ENCODE measurements around the gene LTBP3. TPM values are rescaled to one million over a fixed set of nuclear protein-coding genes. Genes with fewer than 3 reads are reported as not detected.

LTBP3 gene
- total and polyA plus RNA-seq, 2 donors from 2014 or later, result 61.6 to 165 TPM

DNA sequence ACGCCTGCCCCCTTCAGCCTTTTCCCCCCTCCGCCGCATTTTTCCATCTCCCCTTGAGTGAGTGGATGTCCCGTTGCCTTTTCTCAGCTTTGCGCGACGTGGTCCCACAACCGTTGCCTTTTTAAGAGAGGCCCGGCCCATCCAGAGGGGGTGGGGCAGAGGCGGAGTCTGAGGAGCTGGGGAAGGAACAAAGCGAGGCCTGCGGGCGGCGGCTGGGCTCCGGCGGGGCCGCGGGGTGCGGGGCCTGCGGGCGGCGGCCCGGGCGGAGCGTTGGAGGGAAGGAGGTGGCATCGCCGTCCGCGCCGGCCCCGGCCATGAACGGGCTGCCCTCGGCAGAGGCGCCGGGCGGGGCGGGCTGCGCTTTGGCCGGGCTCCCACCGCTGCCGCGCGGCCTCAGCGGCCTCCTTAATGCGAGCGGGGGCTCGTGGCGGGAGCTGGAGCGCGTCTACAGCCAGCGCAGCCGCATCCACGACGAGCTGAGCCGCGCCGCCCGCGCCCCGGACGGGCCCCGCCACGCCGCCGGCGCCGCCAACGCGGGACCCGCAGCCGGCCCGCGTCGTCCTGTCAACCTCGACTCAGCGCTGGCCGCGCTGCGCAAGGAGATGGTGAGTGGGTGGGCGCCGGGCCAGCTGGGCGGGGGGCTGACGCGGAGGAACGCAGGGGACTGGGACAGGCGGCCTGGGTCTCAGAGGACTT is 14.3 kb upstream of the LTBP3 start, which contains the start of gene FAM89B:
TSS of gene FAM89B (plus strand) at position 183 of the 696 bp plus-strand sequence. CDS start at position 315, 132 bp downstream.
- Histone ChIP-seq H3K4me1 (ENCODE audit: control insufficient read depth in 2 of 3, insufficient read depth in 2 of 3, low read depth in 1 of 3, low read length in 3 of 3) (peaks cover 3 to 50% (median 32%) of the 10 kb centered on the region in 3 donors), H3K4me3 (ENCODE audit: low read length in 3 of 3) (peak within 1 kb of the TSS; percentile 58 to 90 (median 76)), H3K9me3 (ENCODE audit: control insufficient read depth in 2 of 3, insufficient read depth in 1 of 3, low read length in 3 of 3) (no peaks in the 10 kb centered on the region), H3K27ac (ENCODE audit: low read depth in 2 of 2, low read length in 2 of 2) (peak within 1 kb of the TSS; percentile 32 to 77), H3K36me3 (ENCODE audit: control insufficient read depth in 2 of 3, insufficient read depth in 3 of 3, low read length in 3 of 3) (peaks cover 0 to 2% (median 2%) of the 10 kb centered on the region in 3 donors), H3K9ac (ENCODE audit: low read length in 3 of 3) (peak within 1 kb of the TSS in 2 of 3 donors; percentile 65 to 94), H3K27me3 (ENCODE audit: control insufficient read depth, insufficient read depth, low read length) (no peaks in the 10 kb centered on the region)
- intact Hi-C loops (cut with DNase I), result no loop called here
- DNase-seq, result peak; percentile 94 to 97 (median 95)
- TF ChIP-seq, protein P1, sequence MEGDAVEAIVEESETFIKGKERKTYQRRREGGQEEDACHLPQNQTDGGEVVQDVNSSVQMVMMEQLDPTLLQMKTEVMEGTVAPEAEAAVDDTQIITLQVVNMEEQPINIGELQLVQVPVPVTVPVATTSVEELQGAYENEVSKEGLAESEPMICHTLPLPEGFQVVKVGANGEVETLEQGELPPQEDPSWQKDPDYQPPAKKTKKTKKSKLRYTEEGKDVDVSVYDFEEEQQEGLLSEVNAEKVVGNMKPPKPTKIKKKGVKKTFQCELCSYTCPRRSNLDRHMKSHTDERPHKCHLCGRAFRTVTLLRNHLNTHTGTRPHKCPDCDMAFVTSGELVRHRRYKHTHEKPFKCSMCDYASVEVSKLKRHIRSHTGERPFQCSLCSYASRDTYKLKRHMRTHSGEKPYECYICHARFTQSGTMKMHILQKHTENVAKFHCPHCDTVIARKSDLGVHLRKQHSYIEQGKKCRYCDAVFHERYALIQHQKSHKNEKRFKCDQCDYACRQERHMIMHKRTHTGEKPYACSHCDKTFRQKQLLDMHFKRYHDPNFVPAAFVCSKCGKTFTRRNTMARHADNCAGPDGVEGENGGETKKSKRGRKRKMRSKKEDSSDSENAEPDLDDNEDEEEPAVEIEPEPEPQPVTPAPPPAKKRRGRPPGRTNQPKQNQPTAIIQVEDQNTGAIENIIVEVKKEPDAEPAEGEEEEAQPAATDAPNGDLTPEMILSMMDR (IDR thresholded peaks at IDR 0.05; ENCODE audit: borderline replicate concordance, extremely low read depth, insufficient read depth), result no peak
- no peak for FAIRE-seq

- Histone ChIP-seq H3K27me3 (ENCODE audit: control insufficient read depth, insufficient read depth, low read length) (no peaks in the 10 kb centered on the region), H3K9ac (ENCODE audit: low read length in 3 of 3) (no peak overlapping the region), H3K36me3 (ENCODE audit: control insufficient read depth in 2 of 3, insufficient read depth in 3 of 3, low read length in 3 of 3) (peaks cover 0 to 2% (median 2%) of the 10 kb centered on the region in 3 donors), H3K4me3 (ENCODE audit: low read length in 3 of 3) (peak overlapping the region; percentile 36 to 47 (median 41)), H3K27ac (ENCODE audit: low read depth in 2 of 2, low read length in 2 of 2) (peak overlapping the region in 1 of 2 donors; percentile 77), H3K9me3 (ENCODE audit: control insufficient read depth in 2 of 3, insufficient read depth in 1 of 3, low read length in 3 of 3) (no peaks in the 10 kb centered on the region), H3K4me1 (ENCODE audit: control insufficient read depth in 2 of 3, insufficient read depth in 2 of 3, low read depth in 1 of 3, low read length in 3 of 3) (peaks cover 3 to 45% (median 32%) of the 10 kb centered on the region in 3 donors)
- intact Hi-C loops (cut with DNase I), result no loop called here
- TF ChIP-seq, protein P1 (IDR thresholded peaks at IDR 0.05; ENCODE audit: borderline replicate concordance, extremely low read depth, insufficient read depth), result peak; percentile 20
- DNase-seq, result peak in 2 of 5 donors; percentile 66 to 81
- no peak for FAIRE-seq
Observed at GRCh38 chr11:65571940-65572339, 13.8 kb upstream of the LTBP3 start.

DNA sequence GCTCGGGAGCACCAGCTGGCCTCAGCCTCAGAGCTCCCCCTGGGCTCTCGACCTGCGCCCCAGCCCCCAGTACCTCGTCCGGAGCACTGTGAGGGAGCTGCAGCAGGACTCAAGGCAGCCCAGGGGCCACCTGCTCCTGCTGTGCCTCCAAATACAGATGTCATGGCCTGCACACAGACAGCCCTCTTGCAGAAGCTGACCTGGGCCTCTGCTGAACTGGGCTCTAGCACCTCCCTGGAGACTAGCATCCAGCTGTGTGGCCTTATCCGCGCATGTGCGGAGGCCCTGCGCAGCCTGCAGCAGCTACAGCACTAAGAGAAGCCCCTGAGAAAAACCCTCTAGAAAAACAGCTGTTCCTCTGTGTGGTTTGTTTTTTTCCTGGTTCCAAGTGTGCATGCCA is 13.3 kb upstream of the LTBP3 start:
- TF ChIP-seq, protein P1 (IDR thresholded peaks at IDR 0.05; ENCODE audit: borderline replicate concordance, extremely low read depth, insufficient read depth), result no peak
- intact Hi-C loops (cut with DNase I), result no loop called here
- H3K4me3 ChIP-seq (ENCODE audit: low read length in 3 of 3), result peak overlapping the region in 2 of 3 donors; percentile 90 to 92
- H3K27ac ChIP-seq (ENCODE audit: low read depth in 2 of 2, low read length in 2 of 2), result no peak overlapping the region
- H3K36me3 ChIP-seq (ENCODE audit: control insufficient read depth in 2 of 3, insufficient read depth in 3 of 3, low read length in 3 of 3), result peaks cover 0 to 2% (median 2%) of the 10 kb centered on the region in 3 donors
- DNase-seq, result peak in 1 of 5 donors; percentile 60
- FAIRE-seq, result no peak
- peak overlapping the region in 1 of 3 donors; percentile 94 for H3K9ac ChIP-seq (ENCODE audit: low read length in 3 of 3)
- no peaks in the 10 kb centered on the region for H3K9me3 ChIP-seq (ENCODE audit: control insufficient read depth in 2 of 3, insufficient read depth in 1 of 3, low read length in 3 of 3)
- H3K4me1 ChIP-seq (ENCODE audit: control insufficient read depth in 2 of 3, insufficient read depth in 2 of 3, low read depth in 1 of 3, low read length in 3 of 3), result peaks cover 3 to 43% (median 32%) of the 10 kb centered on the region in 3 donors
- no peaks in the 10 kb centered on the region for H3K27me3 ChIP-seq (ENCODE audit: control insufficient read depth, insufficient read depth, low read length)

All from kidney (tissue), 14 donors.